SU-DHL-6 (cell line): ENCODE measurements around the gene CRCP.

Source experiments
- H2AFZ ChIP-seq: fragments of 200-600 bp; sonication (generic); 2 replicates; pipeline ENCODE4 v1.6.1; 2014; ENCODE audit warnings: low read depth, mild to moderate bottlenecking, moderate library complexity, mixed read lengths, antibody characterized with exemption, low read length; ENCODE audit not compliant: severe bottlenecking
- H3F3A ChIP-seq: fragments of 200-600 bp; shearing (Covaris generic); 2 replicates; pipeline ENCODE4 v1.6.0; 2016; ENCODE audit warnings: antibody characterized with exemption, mild to moderate bottlenecking; ENCODE audit not compliant: insufficient read depth
- H3K27ac ChIP-seq: fragments of 200-600 bp; sonication (generic); 2 replicates; pipeline ENCODE4 v1.5.1; 2016; ENCODE audit warnings: low read depth, mild to moderate bottlenecking, low read length, moderate library complexity, mixed read lengths
- H3K27me3 ChIP-seq: fragments of 200-600 bp; sonication (generic), shearing (Covaris generic); 2 replicates; pipeline ENCODE4 v1.6.0; 2014; ENCODE audit warnings: mild to moderate bottlenecking, low read length
- H3K36me3 ChIP-seq: fragments of 200-600 bp; sonication (generic); 2 replicates; pipeline ENCODE4 v1.6.1; 2014; ENCODE audit warnings: mild to moderate bottlenecking, low read length, mixed read lengths
- H3K4me2 ChIP-seq: fragments of 300-600, 200-600 bp; shearing (Covaris generic), sonication (generic); 2 replicates; pipeline ENCODE4 v1.6.0; 2014; ENCODE audit warnings: low read length, low read depth, mild to moderate bottlenecking; ENCODE audit not compliant: poor library complexity, severe bottlenecking
- H3K4me3 ChIP-seq: fragments of 200-600 bp; sonication (generic); 2 replicates; pipeline ENCODE4 v1.5.1; 2014; ENCODE audit warnings: antibody characterized with exemption, low read length, mild to moderate bottlenecking, mixed read lengths; ENCODE audit not compliant: insufficient read depth, poor library complexity, severe bottlenecking
- H3K79me2 ChIP-seq: fragments of 200-600 bp; sonication (generic); 2 replicates; pipeline ENCODE4 v1.6.1; 2014; ENCODE audit warnings: mild to moderate bottlenecking, low read length, moderate library complexity; ENCODE audit not compliant: insufficient read depth
- H3K9ac ChIP-seq: fragments of 200-600 bp; sonication (generic); 2 replicates; pipeline ENCODE4 v1.7.0; 2014; ENCODE audit warnings: mild to moderate bottlenecking, low read length
- H3K9me2 ChIP-seq: fragments of 200-600 bp; sonication (generic); replicated peaks from 2 replicates; pipeline ENCODE4 v1.6.1; 2014; ENCODE audit warnings: low read length; ENCODE audit not compliant: insufficient read depth
- H3K9me3 ChIP-seq: fragments of 200-600 bp; sonication (generic); 2 replicates; pipeline ENCODE4 v1.6.1; 2014; ENCODE audit warnings: low read length, mixed read lengths; ENCODE audit not compliant: insufficient read depth
- H4K20me1 ChIP-seq: fragments of 200-600 bp; sonication (generic); 2 replicates; pipeline ENCODE4 v1.6.1; 2014; ENCODE audit warnings: low read depth, mild to moderate bottlenecking, antibody characterized with exemption, low read length, moderate library complexity, mixed read lengths
- CTCF ChIP-seq: fragments of 200-600 bp; sonication (generic); IDR thresholded peaks from one replicate; pipeline ENCODE4 v1.5.1; 2017; ENCODE audit warnings: antibody characterized with exemption, mild to moderate bottlenecking, low read length, moderate library complexity; ENCODE audit not compliant: insufficient read depth, poor library complexity, severe bottlenecking
- EZH2phosphoT487 ChIP-seq: fragments of 200-600 bp; sonication (generic), shearing (Covaris generic); conservative IDR thresholded peaks from 2 replicates; pipeline ENCODE4 v1.6.1; 2018; ENCODE audit warnings: mild to moderate bottlenecking, antibody characterized with exemption, low read length, moderate library complexity, mixed read lengths

The CRCP gene

GRCh38 chr7:66193146-66193725, 78.6 kb downstream of the CRCP start:
- Histone ChIP-seq H3K9me3 (no peaks in the 10 kb centered on the region), H3K36me3 (no peaks in the 10 kb centered on the region), H3K27ac (no peak overlapping the region), H3K27me3 (no peaks in the 10 kb centered on the region), H3F3A (no peaks in the 10 kb centered on the region), H3K4me3 (no peak overlapping the region), H3K4me2 (no peak overlapping the region), H3K9me2 (no peaks in the 10 kb centered on the region), H3K9ac (no peak overlapping the region), H2AFZ (no peak overlapping the region), H4K20me1 (no peaks in the 10 kb centered on the region), H3K79me2 (no peaks in the 10 kb centered on the region)
- TF ChIP-seq CTCF (no peak), EZH2phosphoT487 (no peak)

- Histone ChIP-seq H2AFZ (no peak overlapping the region), H3K4me2 (no peak overlapping the region)
- TF ChIP-seq CTCF (no peak), EZH2phosphoT487 (no peak)
These were observed 83.8 kb downstream of the CRCP start for GRCh38 chr7:66198469-66198868.

GRCh38 chr7:66198956-66199355, 84.3 kb downstream of the CRCP start:
- no peaks in the 10 kb centered on the region for H3K36me3 ChIP-seq
- 0 out of 2 replicates have a peak, but pooled peaks cover 2% of the 10 kb centered on the region for H3K27me3 ChIP-seq
- H3K79me2 ChIP-seq, result no peaks in the 10 kb centered on the region
- TF ChIP-seq EZH2phosphoT487 (no peak), CTCF (no peak)
- no peaks in the 10 kb centered on the region for H4K20me1 ChIP-seq
- H3K9me3 ChIP-seq, result no peaks in the 10 kb centered on the region
- H3K4me3 ChIP-seq, result no peak overlapping the region
- H3K4me2 ChIP-seq, result no peak overlapping the region
- H2AFZ ChIP-seq, result no peak overlapping the region
- H3K9ac ChIP-seq, result no peak overlapping the region
- H3K9me2 ChIP-seq, result no peaks in the 10 kb centered on the region
- no peak overlapping the region for H3K27ac ChIP-seq
- no peaks in the 10 kb centered on the region for H3F3A ChIP-seq

More at GRCh38 chr7:66198469-66198868, 83.8 kb downstream of the CRCP start:
- Histone ChIP-seq H3K9me3 (no peaks in the 10 kb centered on the region), H3F3A (no peaks in the 10 kb centered on the region), H3K27me3 (0 out of 2 replicates have a peak, but pooled peaks cover 2% of the 10 kb centered on the region), H3K9ac (no peak overlapping the region), H3K27ac (no peak overlapping the region), H3K4me3 (no peak overlapping the region), H4K20me1 (no peaks in the 10 kb centered on the region), H3K9me2 (no peaks in the 10 kb centered on the region), H3K36me3 (no peaks in the 10 kb centered on the region), H3K79me2 (no peaks in the 10 kb centered on the region)

GRCh38 chr7:66202441-66202840, 87.8 kb downstream of the CRCP start:
- Histone ChIP-seq H3K36me3 (no peaks in the 10 kb centered on the region), H3K79me2 (no peaks in the 10 kb centered on the region; the same call in 1 of the 2 replicates)

More at GRCh38 chr7:66202441-66202840, 87.8 kb downstream of the CRCP start:
- H3F3A ChIP-seq, result no peaks in the 10 kb centered on the region; the same call in 1 of the 2 replicates
- TF ChIP-seq CTCF (no peak), EZH2phosphoT487 (no peak)
- no peak overlapping the region for H3K4me3 ChIP-seq
- H4K20me1 ChIP-seq, result no peaks in the 10 kb centered on the region
- no peaks in the 10 kb centered on the region for H3K9me2 ChIP-seq
- no peaks in the 10 kb centered on the region for H3K9me3 ChIP-seq
- H2AFZ ChIP-seq, result no peak overlapping the region
- H3K4me2 ChIP-seq, result no peak overlapping the region
- H3K27ac ChIP-seq, result no peak overlapping the region
- H3K27me3 ChIP-seq, result 0 out of 2 replicates have a peak, but pooled peaks cover 2% of the 10 kb centered on the region
- H3K9ac ChIP-seq, result no peak overlapping the region
